WTC11 (cell line): Measurements from ENCODE around the gene SLFN5. TPM values are rescaled to one million over a fixed set of nuclear protein-coding genes. Genes with fewer than 3 reads are reported as not detected.

Experiments used
- ATAC-seq: fragments of 200-7000 bp; cut with Tn5 transposase; 2 replicates; pipeline ENCODE4 v1.10.0; 2021; ENCODE audit warnings: mild to moderate bottlenecking, moderate library complexity
- CTCF ChIA-PET: fragments of 300-600 bp; sonication (Branson Sonifier 250); formaldehyde crosslinking; loops from one replicate; lab custom pipeline; 2021; ENCODE audit warnings: antibody characterized with exemption; lab: Charles Lee
- POLR2A ChIA-PET: fragments of 350-600 bp; sonication (Branson Sonifier 250); formaldehyde crosslinking; loops from one replicate; lab custom pipeline; 2021; ENCODE audit warnings: antibody characterized with exemption; lab: Charles Lee
- DNase-seq: peaks from one replicate; pipeline ENCODE4 v3.0.0; 2021; ENCODE audit warnings: low spot score
- H3K27ac Mint-ChIP-seq: 2 replicates; pipeline ENCODE4 v1.8.0; 2021; ENCODE audit warnings: mixed read lengths
- H3K27me3 Mint-ChIP-seq: 2 replicates; pipeline ENCODE4 v1.8.0; 2021; ENCODE audit warnings: low read depth, mild to moderate bottlenecking, moderate library complexity, mixed read lengths
- H3K36me3 Mint-ChIP-seq: 2 replicates; pipeline ENCODE4 v1.8.0; 2021; ENCODE audit warnings: mixed read lengths
- H3K4me1 Mint-ChIP-seq: 2 replicates; pipeline ENCODE4 v1.8.0; 2022; ENCODE audit warnings: mixed read lengths
- H3K4me3 Mint-ChIP-seq: 2 replicates; pipeline ENCODE4 v1.8.0; 2021; ENCODE audit warnings: mild to moderate bottlenecking, moderate library complexity, mixed read lengths
- H3K9me3 Mint-ChIP-seq: 2 replicates; pipeline ENCODE4 v1.8.0; 2021; ENCODE audit warnings: mixed read lengths
- ATF1 ChIP-seq: sonication (generic); formaldehyde crosslinking; IDR thresholded peaks from 2 replicates; pipeline ENCODE4 v1.8.1; 2023; ENCODE audit warnings: mild to moderate bottlenecking, moderate library complexity, missing genetic modification reagents
- ELF4 ChIP-seq: sonication (generic); formaldehyde crosslinking; IDR thresholded peaks from 2 replicates; pipeline ENCODE4 v1.8.1; 2022; ENCODE audit warnings: low read depth, mild to moderate bottlenecking, moderate library complexity, missing genetic modification reagents
- EMX1 ChIP-seq: fragments of 250-450 bp; sonication (Bioruptor Pico); IDR thresholded peaks from 2 replicates; pipeline ENCODE4 v1.8.0; 2021; ENCODE audit warnings: mild to moderate bottlenecking
- ETV6 ChIP-seq: sonication (generic); formaldehyde crosslinking; IDR thresholded peaks from 2 replicates; pipeline ENCODE4 v1.8.1; 2022; ENCODE audit warnings: mild to moderate bottlenecking, missing genetic modification reagents
- FOXJ3 ChIP-seq: sonication (generic); formaldehyde crosslinking; IDR thresholded peaks from 2 replicates; pipeline ENCODE4 v1.9.0; 2021; ENCODE audit warnings: missing genetic modification reagents, mild to moderate bottlenecking, borderline replicate concordance
- JAZF1 ChIP-seq: fragments of 250-450 bp; sonication (Bioruptor Pico); IDR thresholded peaks from 2 replicates; pipeline ENCODE4 v1.9.0; 2021; ENCODE audit warnings: moderate library complexity, mild to moderate bottlenecking, inconsistent platforms
- MXD4 ChIP-seq: fragments of 250-450 bp; sonication (Bioruptor Pico); IDR thresholded peaks from 2 replicates; pipeline ENCODE4 v1.8.0; 2021; ENCODE audit warnings: mild to moderate bottlenecking, moderate library complexity, borderline replicate concordance
- NFE2L1 ChIP-seq: sonication (generic); formaldehyde crosslinking; IDR thresholded peaks from 2 replicates; pipeline ENCODE4 v1.8.1; 2023; ENCODE audit warnings: missing genetic modification reagents
- NFYB ChIP-seq: sonication (generic); formaldehyde crosslinking; conservative IDR thresholded peaks from 2 replicates; pipeline ENCODE4 v1.8.0; 2022; ENCODE audit warnings: low read depth, missing genetic modification reagents
- TEAD4 ChIP-seq: sonication (generic); formaldehyde crosslinking; IDR thresholded peaks from 2 replicates; pipeline ENCODE4 v1.8.0; 2022; ENCODE audit warnings: mild to moderate bottlenecking, missing genetic modification reagents
- ZNF121 ChIP-seq: sonication (generic); formaldehyde crosslinking; IDR thresholded peaks from 2 replicates; pipeline ENCODE4 v1.8.0; 2023; ENCODE audit warnings: missing genetic modification reagents
- ZNF138 ChIP-seq: sonication (generic); formaldehyde crosslinking; conservative IDR thresholded peaks from 2 replicates; pipeline ENCODE4 v1.8.1; 2022; ENCODE audit warnings: mild to moderate bottlenecking, moderate library complexity, missing genetic modification reagents
- ZNF232 ChIP-seq: sonication (generic); formaldehyde crosslinking; IDR thresholded peaks from 2 replicates; pipeline ENCODE4 v1.8.0; 2022; ENCODE audit warnings: mild to moderate bottlenecking, missing genetic modification reagents
- total RNA-seq: library from RNA; stranded (reverse); gene quantifications from 3 replicates; pipeline ENCODE4 v1.2.3, GENCODE V29; 2021
- TF ChIP-seq, protein P1 (sequence below): sonication (generic); formaldehyde crosslinking; conservative IDR thresholded peaks from 2 replicates; pipeline ENCODE4 v1.8.1; 2023; ENCODE audit warnings: mild to moderate bottlenecking, low read depth, missing genetic modification reagents, moderate library complexity
- TF ChIP-seq, protein P2 (sequence below): sonication (generic); formaldehyde crosslinking; IDR thresholded peaks from 2 replicates; pipeline ENCODE4 v1.8.0; 2022; ENCODE audit warnings: mild to moderate bottlenecking, missing genetic modification reagents
- TF ChIP-seq, protein P3 (sequence below): sonication (generic); formaldehyde crosslinking; IDR thresholded peaks from 2 replicates; pipeline ENCODE4 v1.8.1; 2023; ENCODE audit warnings: mild to moderate bottlenecking, missing genetic modification reagents
- TF ChIP-seq, protein P4 (sequence below): fragments of 250-450 bp; sonication (Bioruptor Pico); conservative IDR thresholded peaks from 2 replicates; pipeline ENCODE4 v1.9.0; 2021; ENCODE audit warnings: mild to moderate bottlenecking
- TF ChIP-seq, protein P5 (sequence below): sonication (generic); formaldehyde crosslinking; IDR thresholded peaks from 2 replicates; pipeline ENCODE4 v1.8.0; 2022; ENCODE audit warnings: mild to moderate bottlenecking, missing genetic modification reagents
- TF ChIP-seq, protein P6 (sequence below): fragments of 200-600 bp; IDR thresholded peaks from 2 replicates; pipeline ENCODE4 v1.8.0; 2022; ENCODE audit warnings: antibody characterized with exemption
- TF ChIP-seq, protein P7 (sequence below): sonication (generic); formaldehyde crosslinking; IDR thresholded peaks from 2 replicates; pipeline ENCODE4 v1.8.1; 2022; ENCODE audit warnings: low read depth, mild to moderate bottlenecking, moderate library complexity, missing genetic modification reagents, borderline replicate concordance

SLFN5 gene
- total RNA-seq, 1 experiment from 2014 or later = 7.6 TPM

DNA sequence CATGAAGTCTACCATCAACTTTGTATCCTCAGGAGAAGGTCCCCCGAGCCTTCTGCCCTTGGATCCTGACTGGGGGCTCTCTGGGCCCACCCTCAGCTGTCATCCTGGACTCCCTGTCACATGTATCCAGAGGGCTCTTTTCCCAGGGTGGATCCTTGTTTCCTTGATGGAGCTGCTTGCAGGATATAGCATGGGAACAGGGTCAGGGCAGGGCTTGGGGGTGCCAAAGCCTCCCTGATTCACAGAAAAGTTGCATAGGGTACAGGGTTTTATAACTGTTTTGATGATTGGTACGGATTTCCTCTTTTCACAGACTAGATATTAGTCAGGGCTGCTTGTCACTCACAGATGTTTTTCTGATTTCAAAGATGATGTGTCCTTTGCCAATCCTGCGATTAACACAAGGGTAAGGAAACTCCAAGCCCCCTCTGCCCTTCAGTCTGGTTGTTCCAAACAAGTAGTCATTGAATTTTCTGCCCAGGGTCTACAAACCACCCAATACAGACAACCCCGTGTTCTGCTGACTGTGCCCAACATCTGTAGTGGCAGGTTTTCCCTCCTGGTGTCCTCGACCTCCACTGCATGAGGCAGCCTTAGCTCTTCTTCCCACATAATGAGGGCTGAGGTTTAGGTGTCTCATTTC lies 28.1 kb upstream of the SLFN5 start:
- TF ChIP-seq, protein P1, sequence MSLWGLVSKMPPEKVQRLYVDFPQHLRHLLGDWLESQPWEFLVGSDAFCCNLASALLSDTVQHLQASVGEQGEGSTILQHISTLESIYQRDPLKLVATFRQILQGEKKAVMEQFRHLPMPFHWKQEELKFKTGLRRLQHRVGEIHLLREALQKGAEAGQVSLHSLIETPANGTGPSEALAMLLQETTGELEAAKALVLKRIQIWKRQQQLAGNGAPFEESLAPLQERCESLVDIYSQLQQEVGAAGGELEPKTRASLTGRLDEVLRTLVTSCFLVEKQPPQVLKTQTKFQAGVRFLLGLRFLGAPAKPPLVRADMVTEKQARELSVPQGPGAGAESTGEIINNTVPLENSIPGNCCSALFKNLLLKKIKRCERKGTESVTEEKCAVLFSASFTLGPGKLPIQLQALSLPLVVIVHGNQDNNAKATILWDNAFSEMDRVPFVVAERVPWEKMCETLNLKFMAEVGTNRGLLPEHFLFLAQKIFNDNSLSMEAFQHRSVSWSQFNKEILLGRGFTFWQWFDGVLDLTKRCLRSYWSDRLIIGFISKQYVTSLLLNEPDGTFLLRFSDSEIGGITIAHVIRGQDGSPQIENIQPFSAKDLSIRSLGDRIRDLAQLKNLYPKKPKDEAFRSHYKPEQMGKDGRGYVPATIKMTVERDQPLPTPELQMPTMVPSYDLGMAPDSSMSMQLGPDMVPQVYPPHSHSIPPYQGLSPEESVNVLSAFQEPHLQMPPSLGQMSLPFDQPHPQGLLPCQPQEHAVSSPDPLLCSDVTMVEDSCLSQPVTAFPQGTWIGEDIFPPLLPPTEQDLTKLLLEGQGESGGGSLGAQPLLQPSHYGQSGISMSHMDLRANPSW (CRISPR knock-in tag) = no peak
- TF ChIP-seq EMX1 (CRISPR knock-in tag) = no peak
- TF ChIP-seq, protein P2, sequence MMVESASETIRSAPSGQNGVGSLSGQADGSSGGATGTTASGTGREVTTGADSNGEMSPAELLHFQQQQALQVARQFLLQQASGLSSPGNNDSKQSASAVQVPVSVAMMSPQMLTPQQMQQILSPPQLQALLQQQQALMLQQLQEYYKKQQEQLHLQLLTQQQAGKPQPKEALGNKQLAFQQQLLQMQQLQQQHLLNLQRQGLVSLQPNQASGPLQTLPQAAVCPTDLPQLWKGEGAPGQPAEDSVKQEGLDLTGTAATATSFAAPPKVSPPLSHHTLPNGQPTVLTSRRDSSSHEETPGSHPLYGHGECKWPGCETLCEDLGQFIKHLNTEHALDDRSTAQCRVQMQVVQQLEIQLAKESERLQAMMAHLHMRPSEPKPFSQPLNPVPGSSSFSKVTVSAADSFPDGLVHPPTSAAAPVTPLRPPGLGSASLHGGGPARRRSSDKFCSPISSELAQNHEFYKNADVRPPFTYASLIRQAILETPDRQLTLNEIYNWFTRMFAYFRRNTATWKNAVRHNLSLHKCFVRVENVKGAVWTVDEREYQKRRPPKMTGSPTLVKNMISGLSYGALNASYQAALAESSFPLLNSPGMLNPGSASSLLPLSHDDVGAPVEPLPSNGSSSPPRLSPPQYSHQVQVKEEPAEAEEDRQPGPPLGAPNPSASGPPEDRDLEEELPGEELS (CRISPR knock-in tag) = no peak
- TF ChIP-seq MXD4 = no peak
- TF ChIP-seq, protein P3, sequence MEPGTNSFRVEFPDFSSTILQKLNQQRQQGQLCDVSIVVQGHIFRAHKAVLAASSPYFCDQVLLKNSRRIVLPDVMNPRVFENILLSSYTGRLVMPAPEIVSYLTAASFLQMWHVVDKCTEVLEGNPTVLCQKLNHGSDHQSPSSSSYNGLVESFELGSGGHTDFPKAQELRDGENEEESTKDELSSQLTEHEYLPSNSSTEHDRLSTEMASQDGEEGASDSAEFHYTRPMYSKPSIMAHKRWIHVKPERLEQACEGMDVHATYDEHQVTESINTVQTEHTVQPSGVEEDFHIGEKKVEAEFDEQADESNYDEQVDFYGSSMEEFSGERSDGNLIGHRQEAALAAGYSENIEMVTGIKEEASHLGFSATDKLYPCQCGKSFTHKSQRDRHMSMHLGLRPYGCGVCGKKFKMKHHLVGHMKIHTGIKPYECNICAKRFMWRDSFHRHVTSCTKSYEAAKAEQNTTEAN (CRISPR knock-in tag) = no peak
- TF ChIP-seq, protein P4, sequence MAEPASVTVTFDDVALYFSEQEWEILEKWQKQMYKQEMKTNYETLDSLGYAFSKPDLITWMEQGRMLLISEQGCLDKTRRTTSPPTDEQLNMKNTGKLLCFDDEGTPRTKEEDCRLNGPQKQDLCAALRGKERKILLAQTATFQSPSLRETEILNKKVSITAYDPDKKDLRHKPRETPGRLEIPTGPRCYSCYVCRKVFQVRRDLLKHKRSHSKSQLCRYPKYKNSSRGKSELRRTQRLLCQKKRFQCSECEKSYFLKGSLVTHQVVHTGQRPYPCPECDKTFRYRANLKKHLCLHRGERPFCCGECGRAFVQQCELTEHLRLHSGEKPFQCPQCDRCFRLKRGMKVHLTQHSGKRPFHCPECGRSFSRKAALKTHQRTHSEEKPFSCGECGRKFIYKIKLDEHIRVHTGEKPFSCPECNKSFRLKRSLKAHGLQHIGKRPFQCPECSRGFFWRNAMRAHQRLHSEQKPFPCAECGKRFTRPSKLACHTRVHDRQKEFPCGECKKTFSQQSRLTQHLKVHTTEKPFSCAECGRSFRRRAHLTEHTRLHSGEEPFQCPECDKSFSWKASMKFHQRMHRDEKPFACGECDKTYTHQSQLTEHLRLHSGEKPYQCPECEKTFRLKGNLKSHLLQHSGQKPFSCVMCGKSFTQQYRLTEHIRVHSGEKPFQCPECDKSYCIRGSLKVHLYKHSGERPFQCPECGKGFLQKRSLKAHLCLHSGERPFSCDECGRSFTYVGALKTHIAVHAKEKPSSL (CRISPR knock-in tag) = no peak
- TF ChIP-seq ETV6 = no peak
- no peak for TF ChIP-seq TEAD4 (CRISPR knock-in tag)
- TF ChIP-seq, protein P5, sequence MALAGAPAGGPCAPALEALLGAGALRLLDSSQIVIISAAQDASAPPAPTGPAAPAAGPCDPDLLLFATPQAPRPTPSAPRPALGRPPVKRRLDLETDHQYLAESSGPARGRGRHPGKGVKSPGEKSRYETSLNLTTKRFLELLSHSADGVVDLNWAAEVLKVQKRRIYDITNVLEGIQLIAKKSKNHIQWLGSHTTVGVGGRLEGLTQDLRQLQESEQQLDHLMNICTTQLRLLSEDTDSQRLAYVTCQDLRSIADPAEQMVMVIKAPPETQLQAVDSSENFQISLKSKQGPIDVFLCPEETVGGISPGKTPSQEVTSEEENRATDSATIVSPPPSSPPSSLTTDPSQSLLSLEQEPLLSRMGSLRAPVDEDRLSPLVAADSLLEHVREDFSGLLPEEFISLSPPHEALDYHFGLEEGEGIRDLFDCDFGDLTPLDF = no peak
- no peak for TF ChIP-seq NFYB (CRISPR knock-in tag)
- no peak for TF ChIP-seq ELF4 (CRISPR knock-in tag)
- no peak for TF ChIP-seq FOXJ3 (CRISPR knock-in tag)
- TF ChIP-seq, protein P6, sequence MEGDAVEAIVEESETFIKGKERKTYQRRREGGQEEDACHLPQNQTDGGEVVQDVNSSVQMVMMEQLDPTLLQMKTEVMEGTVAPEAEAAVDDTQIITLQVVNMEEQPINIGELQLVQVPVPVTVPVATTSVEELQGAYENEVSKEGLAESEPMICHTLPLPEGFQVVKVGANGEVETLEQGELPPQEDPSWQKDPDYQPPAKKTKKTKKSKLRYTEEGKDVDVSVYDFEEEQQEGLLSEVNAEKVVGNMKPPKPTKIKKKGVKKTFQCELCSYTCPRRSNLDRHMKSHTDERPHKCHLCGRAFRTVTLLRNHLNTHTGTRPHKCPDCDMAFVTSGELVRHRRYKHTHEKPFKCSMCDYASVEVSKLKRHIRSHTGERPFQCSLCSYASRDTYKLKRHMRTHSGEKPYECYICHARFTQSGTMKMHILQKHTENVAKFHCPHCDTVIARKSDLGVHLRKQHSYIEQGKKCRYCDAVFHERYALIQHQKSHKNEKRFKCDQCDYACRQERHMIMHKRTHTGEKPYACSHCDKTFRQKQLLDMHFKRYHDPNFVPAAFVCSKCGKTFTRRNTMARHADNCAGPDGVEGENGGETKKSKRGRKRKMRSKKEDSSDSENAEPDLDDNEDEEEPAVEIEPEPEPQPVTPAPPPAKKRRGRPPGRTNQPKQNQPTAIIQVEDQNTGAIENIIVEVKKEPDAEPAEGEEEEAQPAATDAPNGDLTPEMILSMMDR = no peak
- no peak for TF ChIP-seq ZNF138 (CRISPR knock-in tag)
- no peak for TF ChIP-seq JAZF1
- TF ChIP-seq NFE2L1 = no peak
- TF ChIP-seq ZNF232 (CRISPR knock-in tag) = no peak
- TF ChIP-seq ZNF121 = no peak
- TF ChIP-seq, protein P7, sequence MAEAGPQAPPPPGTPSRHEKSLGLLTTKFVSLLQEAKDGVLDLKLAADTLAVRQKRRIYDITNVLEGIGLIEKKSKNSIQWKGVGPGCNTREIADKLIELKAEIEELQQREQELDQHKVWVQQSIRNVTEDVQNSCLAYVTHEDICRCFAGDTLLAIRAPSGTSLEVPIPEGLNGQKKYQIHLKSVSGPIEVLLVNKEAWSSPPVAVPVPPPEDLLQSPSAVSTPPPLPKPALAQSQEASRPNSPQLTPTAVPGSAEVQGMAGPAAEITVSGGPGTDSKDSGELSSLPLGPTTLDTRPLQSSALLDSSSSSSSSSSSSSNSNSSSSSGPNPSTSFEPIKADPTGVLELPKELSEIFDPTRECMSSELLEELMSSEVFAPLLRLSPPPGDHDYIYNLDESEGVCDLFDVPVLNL = no peak
- TF ChIP-seq ATF1 = no peak
- DNase-seq (no peak), ATAC-seq (no peak)
- H3K27me3 Mint-ChIP-seq = peaks cover 25% of the 10 kb centered on the region
- H3K27ac Mint-ChIP-seq = no peak overlapping the region
- POLR2A ChIA-PET = no interaction called here
- no peaks in the 10 kb centered on the region for H3K9me3 Mint-ChIP-seq
- peaks cover 7% of the 10 kb centered on the region for H3K4me1 Mint-ChIP-seq
- CTCF ChIA-PET = no interaction called here
- H3K36me3 Mint-ChIP-seq = no peaks in the 10 kb centered on the region
- no peak overlapping the region for H3K4me3 Mint-ChIP-seq
